GM18508 (cell line): ENCODE data around the gene AGER.
"Not testable (repeated sequence)": the region's sequence is repeated elsewhere in the genome, so short reads cannot be mapped to it uniquely, and the experiment has no call there.

ENCODE experiments used
- ATAC-seq: cut with Tn5 transposase; IDR thresholded peaks from one replicate; pipeline ENCODE4 v1.9.1; 2021; ENCODE audit warnings: moderate number of reproducible peaks; ENCODE audit not compliant: insufficient read depth, unreplicated experiment

AGER gene

GRCh38 chr6:32200711-32201475 lies 16.8 kb upstream of the AGER start:
- no peak for ATAC-seq

- no peak for ATAC-seq
These were observed 14.8 kb upstream of the AGER start for GRCh38 chr6:32198866-32199265.

GRCh38 chr6:32198345-32198696 lies 14.3 kb upstream of the AGER start:
- no peak for ATAC-seq

- ATAC-seq = no peak
These were observed 12.9 kb upstream of the AGER start for GRCh38 chr6:32196682-32197616.

GRCh38 chr6:32195902-32196681 lies 12.0 kb upstream of the AGER start:
- ATAC-seq = no peak

GRCh38 chr6:32195652-32195901 lies 11.5 kb upstream of the AGER start:
- peak; percentile 38 for ATAC-seq

GRCh38 chr6:32194825-32195651 lies 11.0 kb upstream of the AGER start:
- ATAC-seq = peak; percentile 38

- no peak for ATAC-seq
These were observed 10.3 kb upstream of the AGER start for GRCh38 chr6:32194388-32194787.

- not testable (repeated sequence) for ATAC-seq
These were observed 9.0 kb upstream of the AGER start for GRCh38 chr6:32193096-32193495.

- no peak for ATAC-seq
These were observed 8.6 kb upstream of the AGER start, which contains the start of gene GPSM3 for GRCh38 chr6:32192608-32193039. Gene GPSM3, minus strand, starts transcription at chr6:32192643. Its CDS starts 130 bp downstream, at chr6:32192513.

- ATAC-seq = no peak
These were observed 7.9 kb upstream of the AGER start for GRCh38 chr6:32191696-32192607.

- ATAC-seq = no peak
These were observed 7.0 kb upstream of the AGER start for GRCh38 chr6:32190911-32191677.

- ATAC-seq = no peak
These were observed 6.2 kb upstream of the AGER start, which contains the start of gene PBX2 for GRCh38 chr6:32190054-32190851. Gene PBX2, minus strand, starts transcription at chr6:32190202. Its CDS starts 287 bp downstream, at chr6:32189915.

GRCh38 chr6:32189742-32190053 lies 5.6 kb upstream of the AGER start:
- no peak for ATAC-seq

GRCh38 chr6:32189069-32189741 lies 5.2 kb upstream of the AGER start:
- ATAC-seq = no peak

GRCh38 chr6:32188381-32189068 lies 4.5 kb upstream of the AGER start:
- ATAC-seq = no peak
